Measurements from ENCODE around the gene LRRC56. TPM values are rescaled to one million over a fixed set of nuclear protein-coding genes. Genes with fewer than 3 reads are reported as not detected.

The LRRC56 gene
- total and polyA plus RNA-seq, 2 donors (not counting 1 experiment from before 2014, with no cell fraction given): 11.8 to 15.8 TPM

GRCh38 chr11:555227-555779 is 18.0 kb downstream of the LRRC56 start:
- H3K36me3 ChIP-seq (replicated peaks in 1 of 2; ENCODE audit: control extremely low read depth in 1 of 2, control insufficient read depth in 1 of 2, extremely low read depth in 1 of 2, insufficient read depth in 2 of 2, low read length in 1 of 2): peaks cover 0 to 2% of the 10 kb centered on the region in 2 experiments
- peaks cover 0 to 12% (median 3%) of the 10 kb centered on the region in 4 experiments for H3K27me3 ChIP-seq (replicated peaks in 1 of 4; ENCODE audit: control extremely low read depth in 1 of 4, control insufficient read depth in 3 of 4, insufficient read depth in 4 of 4, low read length in 3 of 4)
- no peak overlapping the region for H3K27ac ChIP-seq (ENCODE audit: low read length in 2 of 2)
- no peak overlapping the region for H3K27ac Mint-ChIP-seq
- H2AFZ ChIP-seq (ENCODE audit: insufficient read depth, low read depth, low read length, poor library complexity, severe bottlenecking): peak overlapping the region; percentile 62
- TF ChIP-seq EZH2 (IDR thresholded peaks at IDR 0.05; ENCODE audit: borderline replicate concordance, insufficient read depth, low read depth, low read length, poor library complexity, severe bottlenecking) (peak; percentile 23), CTCF (IDR thresholded peaks at IDR 0.05) (peak; percentile 38)
- ChIA-PET CTCF (interaction anchor here (1.0 to 5.1 kb wide), 16 partner anchors 9 to 496 kb away, joined by 3 to 52 read pairs (median 4); partner anchors contain the start of genes IRF7, PHRF1 and TALDO1), POLR2A (interaction anchor here (0.5 to 2.4 kb wide), 8 partner anchors 19 to 288 kb away, joined by 3 to 18 read pairs (median 4); partner anchors contain the start of genes HRAS, PHRF1 and TSPAN4)
- H3K4me3 Mint-ChIP-seq: peak overlapping the region; percentile 37
- H3K4me1 Mint-ChIP-seq: peaks cover 18% of the 10 kb centered on the region
- peaks cover 17 to 27% of the 10 kb centered on the region in 2 donors for H3K4me1 ChIP-seq (ENCODE audit: control insufficient read depth in 2 of 2, insufficient read depth in 2 of 2, low read length in 2 of 2)
- H3K9ac ChIP-seq (ENCODE audit: low read length): peak overlapping the region; percentile 64
- peak overlapping the region; percentile 96 for H3K4me2 ChIP-seq (replicated peaks; ENCODE audit: low read depth, low read length, poor library complexity, severe bottlenecking)
- H3K27me3 Mint-ChIP-seq: no peaks in the 10 kb centered on the region
- DNase-seq (no peak), ATAC-seq (ENCODE audit: low read depth) (peak; percentile 17)
- no peaks in the 10 kb centered on the region for H3K79me2 ChIP-seq (ENCODE audit: control insufficient read depth, insufficient read depth, low read length)
- 1% methylated on average over 50 of the region's 57 CpGs for WGBS (ENCODE audit: insufficient coverage)
- H3K4me3 ChIP-seq (ENCODE audit: control extremely low read depth in 1 of 5, extremely low read depth in 1 of 5, insufficient read depth in 1 of 5, low read depth in 2 of 5, low read length in 4 of 5): peak overlapping the region in 4 of 5 experiments; percentile 37 to 62 (median 52)
- no peaks in the 10 kb centered on the region for H3K9me3 ChIP-seq (ENCODE audit: control extremely low read depth in 1 of 3, control insufficient read depth in 2 of 3, insufficient read depth in 1 of 3, low read length in 2 of 3)
- H4K20me1 ChIP-seq (ENCODE audit: control insufficient read depth, insufficient read depth, low read length, poor library complexity, severe bottlenecking): peaks cover 11% of the 10 kb centered on the region
- H3K9me3 Mint-ChIP-seq (ENCODE audit: insufficient read depth): no peaks in the 10 kb centered on the region
- intact Hi-C loops (cut with micrococcal nuclease): loop anchor here (1.0 kb wide), 2 partner anchors 168 to 173 kb away; no protein-coding TSS in a partner anchor

Data from B cell (primary cell).